NCI-H2107 (cell line): ENCODE results near the gene FAM156B.
A peak's percentile ranks its signal among the peaks of the same experiment; 100 is the strongest.
"Not testable (repeated sequence)": the region's sequence is repeated elsewhere in the genome, so short reads cannot be mapped to it uniquely, and the experiment has no call there.

Experiments used
- DNase-seq: peaks from one replicate; lab custom pipeline; 2025; lab: John Stamatoyannopoulos, UW

Gene FAM156B

DNA sequence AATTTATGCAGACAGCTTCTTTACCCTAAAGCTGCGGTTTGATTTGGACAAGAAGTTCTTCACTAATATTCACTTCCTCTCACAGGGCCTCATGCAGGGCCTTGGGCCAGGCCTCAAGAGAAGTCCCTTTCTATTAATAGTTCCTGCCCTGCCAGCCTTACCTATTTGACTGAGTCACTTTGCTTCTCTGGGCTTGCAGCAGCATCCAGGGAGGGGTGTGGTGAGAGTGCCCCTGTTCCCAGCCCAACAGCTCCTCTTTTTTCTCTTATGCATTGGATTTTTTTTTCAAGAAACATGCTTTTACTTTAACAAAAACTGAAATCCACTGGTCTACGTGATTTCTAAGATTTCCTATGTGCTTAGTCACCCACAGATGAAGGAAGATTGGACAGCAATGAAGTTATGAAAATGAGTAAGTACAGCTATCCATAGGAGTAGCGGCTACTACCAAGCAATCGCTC is 26.7 kb downstream of the FAM156B start:
- no peak for DNase-seq

DNA sequence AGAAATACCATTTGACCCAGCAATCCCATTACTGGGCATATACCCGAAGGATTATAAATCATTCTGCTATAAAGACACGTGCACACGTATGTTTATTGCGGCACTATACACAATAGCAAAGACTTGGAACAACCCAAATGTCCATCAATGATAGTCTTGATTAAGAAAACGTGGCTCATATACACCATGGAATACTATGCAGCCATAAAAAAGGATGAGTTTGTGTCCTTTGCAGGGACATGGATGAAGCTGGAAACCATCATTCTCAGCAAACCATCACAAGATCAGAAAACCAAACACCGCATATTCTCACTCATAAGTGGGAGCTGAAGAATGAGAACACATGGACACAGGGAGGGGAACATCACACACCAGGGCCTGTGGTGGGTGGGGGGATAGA is 33.1 kb downstream of the FAM156B start:
- DNase-seq: not testable (repeated sequence)

DNA sequence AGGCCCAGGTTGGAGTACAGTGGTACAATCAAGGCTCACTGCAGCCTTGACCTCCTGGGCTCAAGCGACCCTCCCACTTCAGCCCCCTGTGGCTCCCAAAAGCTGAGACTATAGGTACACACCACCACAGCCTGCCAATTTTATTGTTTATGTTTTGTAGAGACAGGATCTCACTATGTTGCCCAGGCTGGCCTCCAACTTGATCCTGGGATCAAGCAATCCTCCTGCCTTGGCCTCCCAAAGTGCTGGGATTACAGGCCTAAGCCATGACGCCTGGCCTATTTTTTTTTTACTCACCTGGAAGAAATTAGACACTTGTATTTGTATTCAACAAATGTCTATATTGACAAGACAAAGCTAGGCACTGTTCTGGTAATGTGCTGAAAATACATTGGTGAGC is 36.1 kb downstream of the FAM156B start:
- DNase-seq: no peak

DNA sequence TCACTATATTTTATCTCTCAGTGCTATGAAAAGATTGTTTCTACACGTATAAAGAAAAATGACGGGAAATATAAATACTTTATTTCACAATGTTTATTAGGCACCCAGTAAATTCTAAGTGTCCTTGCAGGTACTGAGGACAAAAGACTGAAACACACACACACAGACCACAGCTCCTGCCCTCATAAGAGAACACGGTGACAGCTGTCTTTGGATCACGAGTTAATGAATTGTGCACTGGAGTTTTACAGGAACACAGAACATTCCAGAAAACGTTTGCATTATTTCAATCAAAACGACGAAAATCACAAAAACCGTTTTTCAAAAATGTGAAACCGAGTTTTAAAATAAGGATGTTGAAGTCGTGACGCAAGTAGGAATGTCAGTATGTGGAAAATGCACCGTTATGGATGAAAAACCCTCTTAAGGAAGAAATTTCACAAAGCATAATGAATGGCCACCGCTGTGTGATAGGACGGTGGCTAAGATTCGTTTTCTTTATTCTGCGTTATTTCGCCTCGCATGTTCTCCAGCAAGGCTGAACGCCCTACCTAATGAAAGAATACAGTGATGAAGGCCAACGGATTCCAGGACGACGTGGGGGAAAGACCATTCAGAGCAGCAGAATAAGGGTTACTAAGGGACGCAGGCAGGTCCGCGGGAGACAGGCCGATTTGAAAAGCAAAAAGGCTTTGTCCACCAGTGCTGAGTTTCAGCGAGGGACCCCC is 37.0 kb downstream of the FAM156B start:
- no peak for DNase-seq

DNA sequence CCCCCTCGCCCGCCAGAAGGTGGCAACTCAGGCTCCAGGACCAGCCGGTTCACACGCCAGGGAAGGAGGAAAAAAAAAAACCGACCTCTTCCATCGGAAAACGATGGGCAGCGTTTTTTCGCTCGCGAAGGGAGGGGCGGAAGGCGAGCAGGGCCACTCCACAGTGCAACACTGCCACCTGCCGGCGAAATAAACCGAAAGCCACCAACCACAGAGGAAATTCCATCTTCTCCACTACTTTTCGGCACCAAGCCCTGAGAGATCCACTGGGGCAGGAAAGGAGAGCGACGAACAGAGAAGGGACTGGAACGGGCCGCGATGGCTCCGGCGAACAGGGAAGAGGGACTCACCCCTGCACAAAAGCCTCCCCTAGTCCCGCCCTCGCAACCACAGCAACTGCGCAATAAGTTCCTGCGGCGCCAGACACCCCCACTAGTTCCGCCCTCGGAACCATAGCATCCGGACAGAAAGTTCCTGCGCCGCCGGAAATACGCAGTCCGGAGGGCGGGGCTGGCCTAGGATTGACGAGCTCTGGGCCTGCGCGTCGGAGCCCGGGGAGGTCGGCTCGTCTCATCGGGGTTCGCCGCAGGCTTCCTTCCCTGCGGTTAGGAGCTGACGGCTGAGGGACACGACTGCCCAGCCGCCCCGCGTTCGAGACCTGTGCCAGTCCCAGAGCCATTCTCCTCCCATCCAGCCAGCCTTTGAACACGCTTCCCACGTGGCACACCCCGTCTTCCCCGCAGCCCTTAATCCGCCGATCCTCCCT is 37.8 kb downstream of the FAM156B start:
- peak; percentile 93 for DNase-seq

DNA sequence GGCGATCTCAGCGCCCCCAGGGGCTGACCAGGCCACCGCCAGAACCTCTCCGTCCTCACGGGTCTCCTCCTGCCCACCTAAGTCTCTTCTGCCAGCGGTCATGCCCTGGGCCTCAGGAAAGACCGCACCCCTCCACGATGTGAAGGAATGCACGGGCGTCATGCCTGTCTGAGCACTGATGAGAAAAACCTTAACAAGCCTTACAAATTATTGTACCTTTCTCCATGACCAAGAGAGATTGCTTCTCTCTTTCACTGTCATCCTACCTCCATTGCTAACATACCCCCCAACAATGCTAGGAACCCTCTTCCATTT is 38.3 kb downstream of the FAM156B start:
- DNase-seq: not testable (repeated sequence)

DNA sequence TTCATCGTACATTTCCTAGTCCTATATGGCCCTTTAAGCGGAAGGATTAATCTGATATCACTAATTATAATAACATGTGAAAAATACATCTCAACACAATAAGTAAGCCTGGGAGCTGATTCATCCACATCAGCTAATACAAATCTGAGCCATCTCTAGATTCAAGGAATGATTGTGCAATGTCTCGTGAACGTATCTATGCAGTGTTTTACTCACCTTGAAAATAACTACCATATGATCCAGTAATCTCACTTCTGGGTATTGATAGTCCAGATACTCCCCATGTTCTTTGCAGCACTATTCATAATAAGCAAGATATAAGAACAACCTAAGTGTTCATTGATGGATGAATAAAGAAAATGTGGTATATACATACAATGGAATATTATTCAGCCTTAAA is 43.6 kb downstream of the FAM156B start:
- DNase-seq: not testable (repeated sequence)

DNA sequence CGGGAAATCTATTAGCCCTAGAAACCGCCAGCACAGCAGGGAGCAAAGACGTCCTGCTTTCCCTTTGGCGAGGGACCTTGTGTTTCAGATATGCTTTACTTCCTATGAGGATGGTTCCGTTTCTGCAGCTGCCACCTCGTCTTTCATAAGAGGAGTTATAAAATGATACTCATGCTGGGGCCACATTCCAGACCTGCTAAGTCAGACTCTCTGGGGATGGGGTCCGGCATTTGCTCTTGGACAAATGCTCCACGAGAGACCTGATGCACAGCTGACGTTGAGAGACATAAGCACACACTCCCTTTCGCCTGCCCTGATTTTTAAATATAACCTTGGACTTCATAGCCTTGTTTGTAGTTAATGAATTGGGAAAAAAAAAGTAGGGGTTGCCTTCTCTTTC is 44.6 kb downstream of the FAM156B start:
- DNase-seq: not testable (repeated sequence)

DNA sequence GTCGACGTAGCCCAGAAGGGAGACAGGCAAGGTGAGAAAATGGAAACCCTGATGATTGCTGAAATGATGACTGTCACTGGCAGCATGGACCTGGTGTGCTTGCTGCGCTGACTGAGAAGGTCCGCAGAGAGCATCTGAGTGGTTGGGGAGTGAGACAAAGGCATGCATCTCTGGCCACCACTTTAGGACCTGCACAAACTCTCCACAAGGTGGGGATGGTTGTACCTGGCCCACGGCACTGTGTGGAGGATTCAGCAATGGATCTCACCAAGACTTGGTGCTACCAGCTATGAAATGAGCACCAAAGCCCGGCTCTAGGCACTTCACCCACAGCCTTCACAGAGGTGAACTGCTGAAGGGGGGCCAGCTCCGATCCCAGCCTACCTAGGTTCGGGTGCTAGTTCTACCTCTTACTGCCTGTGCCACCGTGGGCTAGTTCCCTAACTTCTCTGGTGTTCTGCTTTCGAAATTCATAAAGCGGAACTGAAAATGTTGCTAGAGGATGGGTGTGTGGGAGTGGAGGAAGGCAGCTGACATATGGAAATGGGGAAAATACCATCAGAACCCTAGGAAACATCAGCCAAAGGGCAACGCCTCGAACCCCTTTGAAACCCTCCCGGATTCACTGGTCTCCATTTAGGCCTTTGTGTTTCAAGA is 48.8 kb downstream of the FAM156B start:
- DNase-seq: not testable (repeated sequence)

DNA sequence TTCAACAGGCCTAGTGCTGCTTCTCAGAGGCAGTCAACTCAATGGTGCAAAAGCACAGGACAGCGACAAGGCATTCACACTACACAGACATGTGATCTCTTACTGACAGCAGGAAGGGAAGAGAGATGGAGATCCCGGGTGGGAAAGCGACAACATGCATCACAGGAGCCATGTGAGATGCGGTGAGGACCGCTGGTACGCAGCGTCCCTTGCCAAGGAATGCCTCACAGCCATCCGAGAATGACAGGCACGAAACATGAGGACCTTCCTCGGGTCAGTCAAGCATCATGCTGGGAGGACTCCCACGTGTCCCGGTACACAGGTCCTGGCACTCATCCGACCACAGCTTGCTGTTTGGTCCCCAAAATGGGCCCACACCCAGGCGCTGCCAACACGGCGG is 50.4 kb downstream of the FAM156B start:
- DNase-seq: not testable (repeated sequence)

DNA sequence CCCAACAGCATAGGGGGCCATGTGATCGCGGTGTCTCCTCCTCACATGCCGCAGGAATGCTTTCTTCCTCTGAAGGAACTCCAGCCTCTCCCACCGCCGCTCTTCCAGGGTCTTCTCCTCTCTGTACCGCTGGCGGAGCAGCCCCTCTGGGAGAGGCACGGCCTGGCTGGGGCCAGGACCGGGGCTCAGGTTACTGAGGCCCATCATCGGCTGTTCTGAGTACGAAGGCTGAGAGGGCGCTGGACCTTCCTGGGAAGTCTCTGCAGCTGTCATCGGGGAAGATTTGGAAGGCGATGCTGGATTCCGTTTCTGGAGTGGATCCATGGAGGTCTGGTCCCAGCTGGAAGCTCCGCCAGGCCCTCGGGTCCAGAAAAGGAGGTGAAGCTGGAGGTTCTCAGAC is 51.1 kb downstream of the FAM156B start:
- DNase-seq: not testable (repeated sequence)

DNA sequence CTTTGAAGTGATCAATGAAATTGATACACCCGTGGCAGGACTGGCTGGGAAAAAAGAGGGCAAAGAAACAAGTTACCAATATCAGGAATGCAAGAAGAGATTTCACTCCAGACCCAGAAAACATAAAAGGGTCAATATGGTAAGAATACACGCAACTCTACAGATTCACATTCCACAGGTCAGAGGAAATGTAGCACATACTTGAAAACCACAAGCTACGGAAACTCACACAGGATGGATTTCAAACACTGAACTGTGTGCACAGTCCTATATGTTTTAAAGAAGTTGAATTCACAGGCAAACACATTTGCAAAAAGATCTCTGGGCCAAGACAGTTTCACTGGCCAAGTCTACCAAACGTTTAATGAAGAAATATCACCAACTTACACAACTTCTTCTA is 52.2 kb downstream of the FAM156B start:
- not testable (repeated sequence) for DNase-seq

DNA sequence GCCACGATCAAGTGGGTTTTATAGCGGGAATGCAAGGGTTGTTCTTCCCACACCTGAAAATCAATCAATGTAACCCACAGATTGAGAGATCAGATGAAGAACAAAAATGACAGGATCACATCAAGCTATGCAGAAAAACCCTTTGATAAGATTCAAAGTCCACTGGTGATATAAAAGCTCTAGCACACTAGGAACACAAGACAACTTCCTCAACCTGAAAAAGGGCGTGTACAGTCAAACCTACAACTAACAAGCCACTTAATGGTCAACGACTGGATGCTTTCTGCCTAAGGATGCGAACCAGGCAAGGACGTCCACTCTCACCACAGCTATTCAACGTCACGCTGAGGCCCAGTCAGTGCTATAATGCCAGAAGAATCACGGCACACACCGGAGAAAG is 52.8 kb downstream of the FAM156B start:
- not testable (repeated sequence) for DNase-seq
